GM04503 (cell line): ENCODE measurements around the gene ACAD11.

Source experiments
- DNase-seq: peaks from one replicate; pipeline ENCODE4 v3.0.0-alpha.2; 2012; ENCODE audit warnings: low read depth

The ACAD11 gene, protein sequence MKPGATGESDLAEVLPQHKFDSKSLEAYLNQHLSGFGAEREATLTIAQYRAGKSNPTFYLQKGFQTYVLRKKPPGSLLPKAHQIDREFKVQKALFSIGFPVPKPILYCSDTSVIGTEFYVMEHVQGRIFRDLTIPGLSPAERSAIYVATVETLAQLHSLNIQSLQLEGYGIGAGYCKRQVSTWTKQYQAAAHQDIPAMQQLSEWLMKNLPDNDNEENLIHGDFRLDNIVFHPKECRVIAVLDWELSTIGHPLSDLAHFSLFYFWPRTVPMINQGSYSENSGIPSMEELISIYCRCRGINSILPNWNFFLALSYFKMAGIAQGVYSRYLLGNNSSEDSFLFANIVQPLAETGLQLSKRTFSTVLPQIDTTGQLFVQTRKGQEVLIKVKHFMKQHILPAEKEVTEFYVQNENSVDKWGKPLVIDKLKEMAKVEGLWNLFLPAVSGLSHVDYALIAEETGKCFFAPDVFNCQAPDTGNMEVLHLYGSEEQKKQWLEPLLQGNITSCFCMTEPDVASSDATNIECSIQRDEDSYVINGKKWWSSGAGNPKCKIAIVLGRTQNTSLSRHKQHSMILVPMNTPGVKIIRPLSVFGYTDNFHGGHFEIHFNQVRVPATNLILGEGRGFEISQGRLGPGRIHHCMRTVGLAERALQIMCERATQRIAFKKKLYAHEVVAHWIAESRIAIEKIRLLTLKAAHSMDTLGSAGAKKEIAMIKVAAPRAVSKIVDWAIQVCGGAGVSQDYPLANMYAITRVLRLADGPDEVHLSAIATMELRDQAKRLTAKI

DNA sequence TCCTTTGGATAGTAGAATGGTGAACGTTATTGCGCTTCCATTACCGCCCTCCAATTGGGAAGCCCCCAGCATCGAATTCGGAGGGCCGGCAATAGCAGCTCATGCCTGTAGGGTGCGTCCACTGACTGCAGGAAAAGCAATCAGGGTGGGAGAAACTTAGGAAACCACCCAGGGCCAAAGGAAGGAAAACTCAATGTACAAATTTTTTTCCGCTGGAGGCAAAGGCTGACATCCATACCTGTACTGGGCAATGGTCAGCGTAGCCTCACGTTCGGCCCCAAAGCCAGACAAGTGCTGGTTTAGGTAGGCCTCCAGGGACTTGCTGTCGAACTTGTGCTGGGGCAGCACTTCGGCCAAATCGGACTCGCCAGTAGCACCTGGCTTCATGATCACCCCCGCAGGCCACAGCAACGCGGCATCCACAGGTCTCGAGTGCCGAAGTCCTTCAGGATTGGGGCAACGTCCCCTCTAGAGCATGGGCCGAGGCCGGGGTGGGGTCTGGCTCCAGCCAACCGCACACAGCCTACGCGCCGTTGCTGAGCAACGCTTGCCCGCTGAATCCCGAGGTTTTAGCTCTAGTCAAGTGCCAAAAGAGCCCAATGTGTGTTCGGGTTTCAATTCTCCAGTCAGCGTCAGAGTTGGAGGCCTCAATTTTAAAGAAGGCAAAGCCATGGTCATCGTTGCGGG lies at the start of gene ACAD11:
Gene ACAD11, minus strand, starts transcription at position 445 of the 687 bp plus-strand sequence. Its CDS starts 58 bp downstream, at position 387.
- DNase-seq, result peak; percentile 42

DNA sequence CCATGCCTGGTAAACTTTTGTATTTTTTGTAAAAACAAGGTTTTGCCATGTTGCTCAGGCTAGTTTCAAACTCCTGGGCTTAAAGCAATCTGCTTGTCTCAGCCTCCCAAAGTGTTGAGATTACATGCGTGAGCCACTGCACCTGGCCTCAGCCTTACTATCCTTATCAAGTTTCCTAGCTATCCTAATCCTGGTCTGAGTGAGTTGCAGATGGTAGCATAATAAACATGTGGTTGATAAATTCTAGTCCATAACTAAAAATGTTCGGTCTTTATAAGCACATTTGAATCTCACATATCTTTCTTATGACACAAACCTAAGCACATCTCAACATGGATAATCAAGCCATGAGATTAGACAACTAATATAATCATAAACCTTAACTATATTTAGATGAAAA lies 44.1 kb upstream of the ACAD11 start:
- DNase-seq, result no peak

DNA sequence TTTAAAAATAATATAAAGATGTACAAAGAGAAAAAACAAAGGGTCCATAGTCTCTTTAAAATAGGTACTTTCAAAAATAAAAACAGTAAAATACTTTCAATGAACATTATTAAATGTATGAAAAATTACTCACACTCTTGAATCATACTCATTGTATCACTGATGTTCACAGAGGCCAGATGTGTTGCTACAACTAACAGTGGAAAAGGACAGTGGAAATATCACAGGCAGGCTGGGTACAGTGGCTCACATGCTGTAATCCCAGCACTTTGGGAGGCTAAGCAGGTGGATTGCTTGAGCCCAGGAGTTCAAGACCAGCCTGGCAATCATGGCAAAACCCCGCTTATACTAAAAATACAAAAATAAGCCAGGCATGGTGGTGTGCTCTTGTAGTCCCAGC lies 35.8 kb upstream of the ACAD11 start:
- no peak for DNase-seq

DNA sequence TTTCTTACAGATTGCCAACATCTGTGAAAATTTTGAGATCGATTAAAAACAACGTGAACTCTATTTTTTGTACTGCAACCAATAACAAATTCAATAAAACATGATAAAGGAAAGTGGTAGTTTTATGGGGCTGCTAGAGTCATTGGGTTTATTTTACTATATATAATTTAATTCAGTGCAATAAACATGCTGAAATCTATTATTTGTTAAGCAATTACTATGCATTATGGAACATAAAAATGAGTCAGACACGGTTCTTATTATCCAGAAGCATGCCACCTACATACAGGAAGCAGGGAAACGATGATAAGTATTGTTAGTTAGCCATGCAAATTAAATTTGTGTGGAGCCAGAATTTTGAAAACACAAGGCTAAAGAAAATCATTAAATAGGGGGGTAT lies 35.4 kb upstream of the ACAD11 start:
- no peak for DNase-seq

DNA sequence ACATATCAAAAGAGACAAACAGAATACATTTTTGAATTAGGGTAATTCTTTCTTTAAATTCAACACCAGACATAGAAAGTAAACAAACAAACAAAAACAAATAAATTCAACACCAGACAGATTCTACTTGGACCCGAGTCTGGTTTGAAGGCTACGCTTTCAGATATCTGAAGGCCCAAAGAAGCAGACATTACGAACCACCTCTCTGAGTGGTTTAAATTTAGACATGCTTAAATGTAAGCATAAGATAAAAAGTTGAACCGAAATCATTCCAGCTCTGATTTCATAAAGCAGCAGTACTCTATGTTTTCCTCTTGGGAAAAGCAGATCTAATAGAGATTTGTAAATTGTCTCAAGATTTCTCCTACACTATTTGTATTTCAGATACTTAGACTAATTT lies 30.4 kb upstream of the ACAD11 start:
- no peak for DNase-seq

DNA sequence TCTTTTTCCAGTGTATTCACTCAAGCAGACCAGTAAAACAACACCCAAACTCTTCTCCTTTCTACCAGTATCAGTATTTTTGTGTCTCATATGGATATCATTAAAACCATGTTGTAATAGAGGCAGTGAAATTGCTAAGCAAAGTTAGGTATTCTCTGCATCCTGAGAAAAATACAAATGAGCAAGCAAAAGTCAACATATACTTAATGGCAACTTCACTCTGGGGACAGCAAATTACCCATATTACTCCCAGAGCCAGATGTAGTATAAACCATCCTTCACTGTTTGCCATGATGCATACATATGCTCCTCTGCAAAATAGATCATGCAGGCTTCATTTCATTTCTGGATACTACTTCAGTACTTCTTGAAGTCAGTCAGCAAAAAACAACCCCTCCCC lies 22.6 kb upstream of the ACAD11 start:
- DNase-seq, result no peak

DNA sequence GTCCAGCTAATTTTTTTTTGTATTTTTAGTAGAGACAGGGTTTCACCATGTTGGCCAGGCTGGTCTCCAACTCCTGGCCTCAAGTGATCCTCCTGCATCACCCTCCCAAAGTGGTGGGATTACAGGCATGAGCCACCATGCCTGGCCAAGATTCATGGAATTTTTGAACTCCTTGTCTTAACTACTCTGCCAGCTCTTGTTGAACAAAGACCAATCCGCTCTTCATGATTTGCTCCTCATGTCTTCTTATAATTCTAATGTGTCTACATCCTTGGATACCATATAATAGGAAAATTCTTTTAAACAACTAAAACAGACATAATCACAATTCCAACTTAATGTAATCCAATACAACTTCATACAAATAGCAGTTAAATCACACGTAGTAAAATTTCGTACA lies 21.8 kb upstream of the ACAD11 start:
- DNase-seq, result no peak

DNA sequence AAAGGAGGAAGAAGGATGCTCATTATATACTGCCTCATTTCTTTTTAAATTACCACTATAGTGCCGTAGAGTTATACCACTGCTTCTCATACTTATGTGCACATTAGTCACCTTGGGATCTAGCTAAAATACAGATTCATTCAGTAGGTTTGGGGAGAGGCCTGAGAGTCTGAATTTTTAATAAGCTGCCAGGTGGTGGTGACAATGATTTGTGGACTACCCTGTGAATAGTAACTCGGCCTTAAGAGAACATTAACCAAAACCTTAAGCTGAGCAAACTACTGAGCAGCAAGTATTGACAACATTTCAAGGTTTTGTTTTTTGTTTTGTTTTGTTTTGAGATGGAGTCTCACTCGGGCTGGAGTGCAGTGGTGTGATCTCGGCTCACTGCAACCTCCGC lies 20.3 kb upstream of the ACAD11 start:
- DNase-seq, result no peak

DNA sequence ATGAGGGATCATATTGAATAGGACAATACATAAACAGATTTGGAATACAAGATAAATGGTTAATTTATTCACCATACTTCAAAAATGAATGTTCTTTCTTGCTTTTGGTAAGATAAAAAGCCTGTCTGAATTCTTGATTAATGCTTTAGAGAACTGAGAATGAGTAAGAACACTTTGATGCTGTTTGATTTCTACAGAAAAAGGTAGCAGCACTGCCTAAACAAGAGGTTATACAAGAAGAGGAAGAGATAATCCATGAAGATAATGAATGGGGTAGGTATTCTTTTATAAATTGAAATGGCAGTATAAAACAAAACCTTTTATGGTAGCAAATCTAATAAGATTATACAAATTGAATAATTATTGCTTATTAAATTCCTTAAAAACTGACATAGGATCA lies 15.8 kb upstream of the ACAD11 start:
- no peak for DNase-seq

DNA sequence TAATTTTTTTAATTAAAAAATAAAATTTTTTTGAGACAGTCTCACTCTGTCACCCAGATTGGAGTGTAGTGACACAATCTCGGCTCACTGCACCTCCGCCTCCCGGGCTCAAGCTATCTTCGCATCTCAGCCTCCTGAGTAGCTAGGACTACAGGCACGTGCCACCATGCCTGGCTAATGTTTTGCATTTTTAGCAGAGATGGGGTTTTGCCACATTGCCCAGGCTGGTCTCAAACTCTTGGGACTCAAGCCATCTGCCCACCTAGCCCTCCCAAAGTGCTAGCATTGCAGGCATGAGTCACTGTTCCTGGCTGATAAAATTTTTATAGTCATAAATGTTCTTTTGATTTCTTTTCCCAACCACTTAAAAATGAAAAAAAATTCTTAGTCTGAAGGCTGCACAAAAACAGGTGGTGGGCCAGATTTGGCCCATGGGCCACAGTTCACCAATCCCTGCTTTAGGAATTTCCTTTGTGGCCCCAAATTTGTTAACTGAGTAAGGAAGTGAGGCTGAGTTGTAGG lies 9.7 kb upstream of the ACAD11 start:
- DNase-seq, result no peak

DNA sequence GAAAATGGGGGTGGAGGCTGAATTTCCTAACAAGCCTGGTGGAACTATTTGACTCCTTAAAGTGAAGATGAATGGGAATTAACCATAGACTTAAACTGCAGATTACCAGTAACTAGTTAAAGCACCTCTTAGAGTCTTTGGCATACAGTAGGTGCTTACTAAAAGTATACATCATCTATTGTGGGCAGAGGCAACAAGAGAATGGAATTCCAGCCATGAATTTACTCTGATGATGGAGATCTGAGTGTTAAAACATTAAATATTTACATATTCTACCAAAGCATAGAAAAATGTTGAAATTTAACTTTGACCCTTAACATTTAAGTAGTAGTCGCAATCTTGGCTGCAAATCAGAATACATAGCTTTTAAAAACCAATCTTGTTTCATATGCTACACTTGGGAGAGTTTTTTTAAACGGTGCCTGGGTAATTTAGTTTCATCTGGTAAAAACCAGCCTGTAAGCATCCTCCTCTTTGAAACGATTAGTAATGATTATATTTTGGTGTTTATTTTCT lies 5.7 kb upstream of the ACAD11 start:
- no peak for DNase-seq

DNA sequence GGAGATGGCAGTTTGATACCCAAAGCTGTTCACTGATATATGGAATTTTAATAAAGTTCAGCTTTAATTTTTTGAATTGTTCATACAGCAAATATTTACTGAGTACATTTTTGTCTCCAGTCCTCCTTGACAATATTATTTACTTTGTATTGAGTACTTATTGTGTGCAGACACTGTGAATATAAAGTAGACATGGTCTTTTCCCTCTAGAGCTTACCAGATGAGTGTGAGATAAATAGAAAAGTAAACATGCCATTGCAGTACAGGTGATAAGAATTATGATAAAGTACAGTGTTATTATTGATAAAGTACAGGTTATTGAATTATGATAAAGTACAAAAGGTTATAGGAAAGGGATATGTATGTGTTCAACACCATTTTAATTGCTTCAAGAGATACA lies 2.6 kb upstream of the ACAD11 start:
- DNase-seq, result no peak

DNA sequence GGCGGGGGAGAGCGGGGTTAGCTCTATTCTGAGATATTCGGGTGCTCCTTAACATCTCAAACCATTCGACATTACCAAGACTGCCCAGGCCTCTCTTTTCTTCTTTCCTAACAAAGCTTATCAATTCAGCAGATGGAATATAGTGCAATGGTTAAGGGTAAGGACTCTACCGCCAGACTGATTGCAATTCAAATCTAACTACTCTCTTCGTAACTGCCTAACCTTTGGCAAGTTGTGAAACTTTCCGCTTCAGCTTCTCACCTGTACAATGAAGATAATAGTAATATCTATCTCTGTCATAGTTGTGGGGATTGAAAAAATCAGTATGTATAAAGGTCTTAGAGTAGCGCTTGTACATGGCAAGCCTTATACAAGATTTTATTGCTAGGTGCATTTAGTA lies 1.5 kb upstream of the ACAD11 start:
- no peak for DNase-seq

DNA sequence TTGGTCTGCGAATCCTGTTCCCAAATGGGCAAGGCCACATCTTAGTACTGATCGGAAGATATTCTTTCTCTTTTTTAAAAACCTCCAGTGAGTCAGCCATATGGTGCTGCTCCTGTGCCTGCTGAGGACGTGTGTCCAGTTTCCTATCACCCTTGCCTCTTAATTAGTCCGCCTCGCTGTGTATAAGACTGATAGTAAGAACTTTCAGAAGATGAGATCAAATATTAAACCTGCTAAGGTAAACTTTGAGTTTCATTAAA lies 1.1 kb upstream of the ACAD11 start:
- no peak for DNase-seq

DNA sequence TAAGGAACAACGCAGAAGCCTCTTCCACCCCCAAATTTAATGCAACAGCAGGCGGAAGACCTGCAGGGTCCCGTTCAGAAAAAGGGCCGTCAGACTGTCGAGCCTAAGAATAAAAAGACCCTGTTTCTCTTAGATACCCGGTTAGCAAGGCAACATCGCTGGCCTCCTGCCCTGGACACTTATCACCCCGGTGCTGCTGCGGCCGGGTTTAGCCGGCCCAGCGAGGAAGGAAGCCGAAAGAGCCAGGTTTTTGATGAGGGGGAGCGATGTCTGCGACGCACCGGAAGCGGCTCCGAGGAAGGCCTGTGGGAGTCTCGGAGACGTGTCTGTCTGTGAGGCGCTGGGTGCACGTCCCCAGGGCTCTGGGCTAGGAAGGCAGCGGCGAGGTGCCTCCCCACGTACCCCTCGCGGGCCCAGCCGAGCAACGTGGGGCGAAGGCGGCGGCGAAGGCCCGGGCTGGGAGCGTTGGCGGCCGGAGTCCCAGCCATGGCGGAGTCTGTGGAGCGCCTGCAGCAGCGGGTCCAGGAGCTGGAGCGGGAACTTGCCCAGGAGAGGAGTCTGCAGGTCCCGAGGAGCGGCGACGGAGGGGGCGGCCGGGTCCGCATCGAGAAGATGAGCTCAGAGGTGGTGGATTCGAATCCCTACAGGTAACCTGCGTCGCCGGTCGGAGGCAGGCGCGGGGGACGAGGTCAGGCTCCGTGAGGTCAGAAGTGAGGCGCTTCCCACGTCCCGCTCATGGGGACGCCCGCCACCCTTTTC lies 622 bp upstream of the ACAD11 start, which contains the start of gene UBA5:
Gene UBA5, plus strand, starts transcription at position 278 of the 759 bp plus-strand sequence. Its CDS starts 209 bp downstream, at position 487.
- peak; percentile 29 for DNase-seq

DNA sequence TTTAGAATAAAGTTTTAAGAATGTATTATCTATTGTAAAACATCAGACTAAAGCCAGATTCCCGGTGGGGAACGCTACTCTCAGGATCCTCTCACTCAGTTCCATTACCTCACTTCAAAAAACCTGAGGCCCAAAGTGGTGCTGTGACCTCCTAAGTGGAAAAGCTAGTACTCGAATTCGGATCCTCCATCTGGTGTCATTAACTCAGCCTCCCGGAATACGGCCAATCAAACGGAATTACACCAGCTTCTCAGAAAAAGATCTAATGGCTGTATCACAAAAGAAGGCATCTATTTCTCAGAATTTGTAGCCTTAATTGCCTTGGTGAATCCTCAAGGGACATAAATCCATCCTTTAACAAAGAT lies 627 bp downstream of the ACAD11 start:
- no peak for DNase-seq

DNA sequence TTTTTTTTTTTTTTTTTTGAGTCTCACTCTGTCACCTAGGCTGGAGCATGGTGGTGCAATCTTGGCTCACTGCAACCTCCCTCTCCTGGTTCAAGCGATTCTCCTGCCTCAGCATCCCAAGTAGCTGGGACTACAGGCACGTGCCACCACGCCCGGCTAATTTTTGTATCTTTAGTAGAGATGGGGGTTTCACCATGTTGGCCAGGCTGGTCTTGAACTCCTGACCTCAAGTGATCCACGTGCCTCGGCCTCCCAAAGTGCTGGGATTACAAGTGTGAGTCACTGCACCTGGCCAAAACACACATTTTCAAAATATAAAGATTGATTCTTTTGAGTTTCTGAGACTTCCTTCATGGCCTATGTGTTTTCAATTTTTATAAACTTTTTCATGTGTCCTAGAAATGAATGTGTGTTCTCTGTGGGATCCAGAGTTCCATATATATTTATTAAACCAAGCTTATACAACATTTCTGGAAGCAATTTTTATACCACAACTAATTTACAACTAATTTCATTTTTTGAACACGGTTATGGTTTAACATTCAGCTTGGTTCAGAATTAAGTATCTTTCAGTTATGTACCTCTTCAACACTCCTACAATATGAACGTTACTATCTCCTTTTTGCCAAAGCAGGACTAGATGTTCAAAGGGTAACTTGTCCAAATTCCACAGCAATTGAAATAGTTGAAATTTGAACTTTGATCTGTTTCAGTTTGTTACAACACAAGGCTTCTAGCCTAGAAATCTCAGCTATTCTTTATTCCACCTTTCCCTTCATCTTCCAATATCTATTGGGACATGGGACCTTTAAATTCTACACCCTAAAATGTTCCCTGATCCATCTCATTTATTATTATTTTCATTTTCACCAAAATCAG lies 1.5 kb downstream of the ACAD11 start:
- no peak for DNase-seq

DNA sequence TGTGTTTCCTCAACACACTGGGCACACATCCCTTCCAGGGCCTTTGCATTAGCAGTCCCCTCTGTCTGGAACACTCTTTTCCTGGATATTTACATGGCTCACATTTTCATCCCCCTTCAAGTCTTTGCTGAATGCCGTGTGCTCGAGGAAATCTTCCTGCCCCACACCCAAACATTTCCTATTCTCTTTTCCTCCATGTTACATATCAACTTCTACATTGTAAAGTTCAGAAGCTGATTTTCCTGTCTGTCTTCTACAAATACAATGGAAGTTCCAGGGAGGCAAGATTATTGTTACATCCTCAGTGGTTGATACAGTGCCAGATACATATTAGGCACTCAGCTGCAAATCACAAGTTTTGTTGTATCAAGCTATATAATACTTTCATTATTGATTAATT lies 4.1 kb downstream of the ACAD11 start:
- DNase-seq, result no peak

DNA sequence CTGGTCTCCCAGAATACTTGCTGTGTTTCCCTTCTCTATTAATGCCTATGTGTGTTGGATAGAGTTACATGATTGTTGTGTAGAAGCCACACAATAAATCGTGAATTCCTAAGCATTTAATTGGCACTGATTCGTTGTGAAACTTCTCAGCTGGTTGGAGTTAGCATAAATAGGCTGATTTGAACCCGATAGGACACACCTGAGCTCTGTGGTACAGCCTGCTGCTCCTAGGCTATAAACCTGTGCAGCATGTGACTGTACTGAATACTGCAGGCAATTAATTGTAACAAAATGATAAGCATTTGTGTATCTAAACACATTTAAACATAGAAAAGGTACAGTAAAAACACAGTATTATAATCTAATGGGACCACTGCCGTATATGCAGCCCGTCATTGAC lies 4.9 kb downstream of the ACAD11 start:
- DNase-seq, result no peak

DNA sequence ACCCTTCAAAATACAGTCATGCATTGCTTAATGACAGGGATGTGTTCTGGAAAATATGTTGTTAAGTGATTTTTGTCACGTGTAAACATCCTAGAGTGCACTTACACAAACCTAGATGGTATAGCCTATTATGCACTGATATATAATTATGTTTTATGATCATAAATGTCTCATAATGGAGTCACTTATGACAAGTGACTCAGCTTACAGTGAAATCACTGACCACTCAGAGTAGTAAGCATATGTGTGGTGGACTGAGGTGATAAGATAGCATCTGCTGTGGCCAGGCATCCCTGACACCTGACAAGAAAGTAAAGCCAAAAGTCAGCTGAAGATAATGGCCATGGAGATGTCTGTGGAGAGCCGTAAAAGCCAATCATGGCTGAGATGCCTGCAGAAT lies 5.4 kb downstream of the ACAD11 start:
- no peak for DNase-seq
